ENCODE measurements around the gene FCN1.

Gene FCN1

GRCh38 chr9:134951461-134951860 lies 33.7 kb upstream of the FCN1 start:
- DNase-seq (ENCODE audit: low read depth in 3 of 3): no peak

- DNase-seq (ENCODE audit: low read depth in 3 of 3): no peak
Observed at GRCh38 chr9:134950386-134951210, 32.9 kb upstream of the FCN1 start.

- DNase-seq (ENCODE audit: low read depth in 3 of 3): no peak
Observed at GRCh38 chr9:134949681-134950385, 32.1 kb upstream of the FCN1 start.

GRCh38 chr9:134948149-134948548 lies 30.4 kb upstream of the FCN1 start:
- no peak for DNase-seq (ENCODE audit: low read depth in 3 of 3)

- no peak for DNase-seq (ENCODE audit: low read depth in 3 of 3)
Observed at GRCh38 chr9:134947265-134947955, 29.7 kb upstream of the FCN1 start.

GRCh38 chr9:134946663-134947062 lies 29.0 kb upstream of the FCN1 start:
- DNase-seq (ENCODE audit: low read depth in 3 of 3): no peak

GRCh38 chr9:134945509-134946275 lies 28.0 kb upstream of the FCN1 start:
- no peak for DNase-seq (ENCODE audit: low read depth in 3 of 3)

- DNase-seq (ENCODE audit: low read depth in 3 of 3): no peak
Observed at GRCh38 chr9:134944916-134945315, 27.2 kb upstream of the FCN1 start.

- DNase-seq (ENCODE audit: low read depth in 3 of 3): no peak
Observed at GRCh38 chr9:134944351-134944802, 26.7 kb upstream of the FCN1 start.

GRCh38 chr9:134943836-134944235 lies 26.1 kb upstream of the FCN1 start:
- DNase-seq (ENCODE audit: low read depth in 3 of 3): no peak

- no peak for DNase-seq (ENCODE audit: low read depth in 3 of 3)
Observed at GRCh38 chr9:134943411-134943810, 25.7 kb upstream of the FCN1 start.

GRCh38 chr9:134942788-134943184 lies 25.1 kb upstream of the FCN1 start:
- no peak for DNase-seq (ENCODE audit: low read depth in 3 of 3)

- DNase-seq (ENCODE audit: low read depth in 3 of 3): no peak
Observed at GRCh38 chr9:134942011-134942787, 24.5 kb upstream of the FCN1 start.

GRCh38 chr9:134940236-134941208 lies 22.8 kb upstream of the FCN1 start:
- DNase-seq (ENCODE audit: low read depth in 3 of 3): no peak

- no peak for DNase-seq (ENCODE audit: low read depth in 3 of 3)
Observed at GRCh38 chr9:134939836-134940235, 22.1 kb upstream of the FCN1 start.

- no peak for DNase-seq (ENCODE audit: low read depth in 3 of 3)
Observed at GRCh38 chr9:134939080-134939733, 21.5 kb upstream of the FCN1 start.

- DNase-seq (ENCODE audit: low read depth in 3 of 3): no peak
Observed at GRCh38 chr9:134938346-134939079, 20.8 kb upstream of the FCN1 start.

- no peak for DNase-seq (ENCODE audit: low read depth in 3 of 3)
Observed at GRCh38 chr9:134937566-134938345, 20.0 kb upstream of the FCN1 start.
